GM19372 (cell line): ENCODE measurements around the gene FIZ1.
"Not testable (repeated sequence)": the region's sequence is repeated elsewhere in the genome, so short reads cannot be mapped to it uniquely, and the experiment has no call there.

ENCODE experiments used
- ATAC-seq: cut with Tn5 transposase; IDR thresholded peaks from one replicate; pipeline ENCODE4 v1.9.1; 2021; ENCODE audit warnings: mild to moderate bottlenecking, low read depth, moderate library complexity; ENCODE audit not compliant: unreplicated experiment

Gene FIZ1

GRCh38 chr19:55578761-55579747 is 20.3 kb downstream of the FIZ1 start:
- ATAC-seq: no peak

- ATAC-seq: no peak
Measured at GRCh38 chr19:55578031-55578760, 21.1 kb downstream of the FIZ1 start.

GRCh38 chr19:55576746-55577145 is 22.6 kb downstream of the FIZ1 start:
- ATAC-seq: no peak

GRCh38 chr19:55573929-55574328 is 25.4 kb downstream of the FIZ1 start:
- ATAC-seq: not testable (repeated sequence)

- ATAC-seq: not testable (repeated sequence)
Measured at GRCh38 chr19:55569477-55569876, 29.8 kb downstream of the FIZ1 start.

GRCh38 chr19:55567708-55568328 is 31.5 kb downstream of the FIZ1 start:
- no peak for ATAC-seq

GRCh38 chr19:55566823-55567222 is 32.5 kb downstream of the FIZ1 start:
- ATAC-seq: no peak

GRCh38 chr19:55563261-55563690 is 36.0 kb downstream of the FIZ1 start:
- ATAC-seq: no peak

GRCh38 chr19:55559684-55560083 is 39.6 kb downstream of the FIZ1 start:
- no peak for ATAC-seq

GRCh38 chr19:55554741-55555152 is 44.6 kb downstream of the FIZ1 start:
- no peak for ATAC-seq

GRCh38 chr19:55554302-55554701 is 45.0 kb downstream of the FIZ1 start:
- no peak for ATAC-seq

GRCh38 chr19:55553217-55554182 is 45.8 kb downstream of the FIZ1 start:
- ATAC-seq: no peak

GRCh38 chr19:55552620-55553019 is 46.7 kb downstream of the FIZ1 start:
- no peak for ATAC-seq

GRCh38 chr19:55552206-55552605 is 47.1 kb downstream of the FIZ1 start:
- no peak for ATAC-seq

- no peak for ATAC-seq
Measured at GRCh38 chr19:55550321-55550650, 49.0 kb downstream of the FIZ1 start.

GRCh38 chr19:55549500-55550320 is 49.6 kb downstream of the FIZ1 start:
- ATAC-seq: no peak

- no peak for ATAC-seq
Measured at GRCh38 chr19:55546822-55547614, 52.3 kb downstream of the FIZ1 start.

GRCh38 chr19:55546011-55546410 is 53.3 kb downstream of the FIZ1 start:
- ATAC-seq: no peak
